ENCODE results near the gene HDHD3.

GRCh38 chr9:113328045-113328782 is 48.6 kb downstream of the HDHD3 start:
- no peak for TF ChIP-seq POLR2AphosphoS5 (IDR thresholded peaks at IDR 0.05)
- TF ChIP-seq CTCF (IDR thresholded peaks at IDR 0.05): no peak
- TF ChIP-seq POLR2A (IDR thresholded peaks at IDR 0.05): no peak
- TF ChIP-seq EP300 (IDR thresholded peaks at IDR 0.05): no peak
